ENCODE measurements around the gene MXRA5. TPM values are rescaled to one million over a fixed set of nuclear protein-coding genes. Genes with fewer than 3 reads are reported as not detected.

MXRA5 gene
- total RNA-seq, 1 experiment from 2014 or later, result 2.8 TPM

GRCh38 chrX:3351276-3351675 is 4.8 kb upstream of the MXRA5 start:
- POLR2A ChIA-PET, result no interaction called here
- ATAC-seq, result no peak
- no peak overlapping the region for H3K27ac Mint-ChIP-seq
- H3K4me1 Mint-ChIP-seq, result no peaks in the 10 kb centered on the region
- no peak overlapping the region for H3K4me3 Mint-ChIP-seq
- H3K27me3 Mint-ChIP-seq (ENCODE audit: low read depth), result peaks cover 17% of the 10 kb centered on the region
- peaks cover 3% of the 10 kb centered on the region; the same call in 1 of the 2 replicates for H3K36me3 Mint-ChIP-seq
- CTCF ChIA-PET, result no interaction called here
- H3K9me3 Mint-ChIP-seq, result peaks cover 12% of the 10 kb centered on the region
- TF ChIP-seq ATF6 (CRISPR knock-in tag; IDR thresholded peaks at IDR 0.05), result no peak
- no peak for TF ChIP-seq ZBTB21 (CRISPR knock-in tag; IDR thresholded peaks at IDR 0.05; ENCODE audit: borderline replicate concordance)
- TF ChIP-seq NR1H2 (CRISPR knock-in tag; IDR thresholded peaks at IDR 0.05), result no peak
- TF ChIP-seq JUN (CRISPR knock-in tag; IDR thresholded peaks at IDR 0.05), result no peak
- TF ChIP-seq NFYB (CRISPR knock-in tag; conservative IDR thresholded peaks at IDR 0.05; ENCODE audit: low read depth), result no peak
- TF ChIP-seq KAT7 (CRISPR knock-in tag; IDR thresholded peaks at IDR 0.05; ENCODE audit: borderline replicate concordance), result no peak
- TF ChIP-seq ELF4 (CRISPR knock-in tag; IDR thresholded peaks at IDR 0.05; ENCODE audit: low read depth), result no peak
- no peak for TF ChIP-seq ARID4B (CRISPR knock-in tag; IDR thresholded peaks at IDR 0.05; ENCODE audit: borderline replicate concordance)
- TF ChIP-seq ZNF416 (CRISPR knock-in tag; IDR thresholded peaks at IDR 0.05), result no peak
- TF ChIP-seq SMAD4 (CRISPR knock-in tag; IDR thresholded peaks at IDR 0.05), result no peak
- TF ChIP-seq ERG (CRISPR knock-in tag; IDR thresholded peaks at IDR 0.05), result no peak
- TF ChIP-seq OVOL2 (CRISPR knock-in tag; IDR thresholded peaks at IDR 0.05; ENCODE audit: borderline replicate concordance), result no peak
- TF ChIP-seq E2F1 (CRISPR knock-in tag; IDR thresholded peaks at IDR 0.05), result no peak
- TF ChIP-seq ZNF219 (CRISPR knock-in tag; IDR thresholded peaks at IDR 0.05; ENCODE audit: borderline replicate concordance), result no peak
- TF ChIP-seq ZNF425 (CRISPR knock-in tag; conservative IDR thresholded peaks at IDR 0.05), result no peak
- TF ChIP-seq USF2 (CRISPR knock-in tag; IDR thresholded peaks at IDR 0.05), result no peak
- no peak for DNase-seq (ENCODE audit: low spot score)

Measured in WTC11 (cell line).